Fibroblast of skin of right biceps (primary cell): ENCODE results near the gene TNFSF8.

ENCODE experiments used
- DNase-seq: peaks from one replicate; pipeline ENCODE4 v3.0.0-alpha.2; 2013

Gene TNFSF8

GRCh38 chr9:114930056-114930812 lies at the start of gene TNFSF8:
TNFSF8 (minus strand) TSS chr9:114930591; CDS start chr9:114930303, 288 bp downstream.
- no peak for DNase-seq

GRCh38 chr9:114973216-114973615 lies 42.8 kb upstream of the TNFSF8 start:
- no peak for DNase-seq

- DNase-seq, result no peak
Measured at GRCh38 chr9:114972510-114973136, 42.2 kb upstream of the TNFSF8 start.

GRCh38 chr9:114969269-114969668 lies 38.9 kb upstream of the TNFSF8 start:
- no peak for DNase-seq

GRCh38 chr9:114968671-114969070 lies 38.3 kb upstream of the TNFSF8 start:
- DNase-seq, result peak; percentile 80

- no peak for DNase-seq
Measured at GRCh38 chr9:114965564-114965963, 35.2 kb upstream of the TNFSF8 start.

GRCh38 chr9:114962809-114963208 lies 32.4 kb upstream of the TNFSF8 start:
- no peak for DNase-seq

- DNase-seq, result no peak
Measured at GRCh38 chr9:114960276-114960675, 29.9 kb upstream of the TNFSF8 start.

- no peak for DNase-seq
Measured at GRCh38 chr9:114958844-114959235, 28.4 kb upstream of the TNFSF8 start.

- DNase-seq, result no peak
Measured at GRCh38 chr9:114958021-114958843, 27.8 kb upstream of the TNFSF8 start.

- no peak for DNase-seq
Measured at GRCh38 chr9:114957558-114957957, 27.2 kb upstream of the TNFSF8 start.

- DNase-seq, result no peak
Measured at GRCh38 chr9:114954956-114955582, 24.7 kb upstream of the TNFSF8 start.

- peak; percentile 89 for DNase-seq
Measured at GRCh38 chr9:114953959-114954358, 23.6 kb upstream of the TNFSF8 start.

- no peak for DNase-seq
Measured at GRCh38 chr9:114953046-114953445, 22.7 kb upstream of the TNFSF8 start.

- DNase-seq, result no peak
Measured at GRCh38 chr9:114950761-114951160, 20.4 kb upstream of the TNFSF8 start.

- no peak for DNase-seq
Measured at GRCh38 chr9:114947058-114947457, 16.7 kb upstream of the TNFSF8 start.

GRCh38 chr9:114945616-114946412 lies 15.4 kb upstream of the TNFSF8 start:
- DNase-seq, result no peak

GRCh38 chr9:114941376-114941775 lies 11.0 kb upstream of the TNFSF8 start:
- no peak for DNase-seq

- peak; percentile 40 for DNase-seq
Measured at GRCh38 chr9:114938687-114939575, 8.5 kb upstream of the TNFSF8 start.

- DNase-seq, result no peak
Measured at GRCh38 chr9:114937516-114937915, 7.1 kb upstream of the TNFSF8 start.

- DNase-seq, result no peak
Measured at GRCh38 chr9:114936581-114936980, 6.2 kb upstream of the TNFSF8 start.
